SK-N-SH (cell line): ENCODE data around the gene KCNA10.

ENCODE experiments used
- CTCF ChIP-seq: fragments of 200-600 bp; sonication (generic); IDR thresholded peaks from 2 replicates; pipeline ENCODE4 v1.6.1; 2017; ENCODE audit warnings: antibody characterized with exemption, mild to moderate bottlenecking, moderate library complexity
- EZH2phosphoT487 ChIP-seq: fragments of 200-600 bp; sonication (generic); IDR thresholded peaks from 2 replicates; pipeline ENCODE4 v1.6.1; 2017; ENCODE audit warnings: low read depth, mixed run types, mild to moderate bottlenecking, antibody characterized with exemption, moderate library complexity, borderline replicate concordance
- REST ChIP-seq: IDR thresholded peaks from 2 replicates; pipeline ENCODE4 v1.6.1; 2012; ENCODE audit warnings: mild to moderate bottlenecking, low read depth, low read length, moderate library complexity
- RFX5 ChIP-seq: IDR thresholded peaks from 2 replicates; pipeline ENCODE4 v1.6.1; 2012; ENCODE audit warnings: mild to moderate bottlenecking, improper control_type of control experiment, low read length
- TCF12 ChIP-seq: IDR thresholded peaks from 2 replicates; pipeline ENCODE4 v1.4.0; 2012
- USF2 ChIP-seq: fragments of 150-350 bp; IDR thresholded peaks from 2 replicates; pipeline ENCODE4 v1.6.1; 2017; ENCODE audit warnings: antibody characterized with exemption, low read length, low read depth, borderline replicate concordance
- YY1 ChIP-seq: IDR thresholded peaks from 2 replicates; pipeline ENCODE4 v1.4.0; 2012; ENCODE audit warnings: low read depth, mild to moderate bottlenecking

- no peak for TF ChIP-seq EZH2phosphoT487
- no peak for TF ChIP-seq CTCF
- TF ChIP-seq RFX5 = no peak
- TF ChIP-seq USF2 = no peak
- no peak for TF ChIP-seq TCF12
- no peak for TF ChIP-seq YY1
- no peak for TF ChIP-seq REST
Measured at GRCh38 chr1:110541906-110542395, 23.0 kb upstream of the KCNA10 start.
